ENCODE results near the gene CDK6.

DNA sequence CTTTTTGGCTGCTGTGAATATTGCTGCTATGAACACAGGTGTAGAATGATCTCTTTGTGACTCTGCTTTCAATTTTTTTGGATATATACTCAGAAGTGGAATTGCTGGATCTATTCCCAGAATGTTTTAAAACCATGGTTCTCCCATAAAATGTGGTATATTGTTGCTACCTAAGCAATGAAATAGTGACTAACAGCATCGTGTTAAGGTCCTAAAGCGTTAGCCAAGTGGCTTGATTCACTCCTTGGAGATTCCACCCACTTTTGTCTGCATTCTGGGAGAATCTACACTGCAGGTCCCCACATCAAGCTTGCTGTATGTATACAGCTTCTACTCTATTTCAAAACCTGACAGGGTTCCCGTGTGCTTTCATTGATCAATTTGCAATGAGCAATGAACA lies 105.6 kb downstream of the CDK6 start:
- no peak for TF ChIP-seq POLR2A (IDR thresholded peaks at IDR 0.05)
- TF ChIP-seq, protein P1, sequence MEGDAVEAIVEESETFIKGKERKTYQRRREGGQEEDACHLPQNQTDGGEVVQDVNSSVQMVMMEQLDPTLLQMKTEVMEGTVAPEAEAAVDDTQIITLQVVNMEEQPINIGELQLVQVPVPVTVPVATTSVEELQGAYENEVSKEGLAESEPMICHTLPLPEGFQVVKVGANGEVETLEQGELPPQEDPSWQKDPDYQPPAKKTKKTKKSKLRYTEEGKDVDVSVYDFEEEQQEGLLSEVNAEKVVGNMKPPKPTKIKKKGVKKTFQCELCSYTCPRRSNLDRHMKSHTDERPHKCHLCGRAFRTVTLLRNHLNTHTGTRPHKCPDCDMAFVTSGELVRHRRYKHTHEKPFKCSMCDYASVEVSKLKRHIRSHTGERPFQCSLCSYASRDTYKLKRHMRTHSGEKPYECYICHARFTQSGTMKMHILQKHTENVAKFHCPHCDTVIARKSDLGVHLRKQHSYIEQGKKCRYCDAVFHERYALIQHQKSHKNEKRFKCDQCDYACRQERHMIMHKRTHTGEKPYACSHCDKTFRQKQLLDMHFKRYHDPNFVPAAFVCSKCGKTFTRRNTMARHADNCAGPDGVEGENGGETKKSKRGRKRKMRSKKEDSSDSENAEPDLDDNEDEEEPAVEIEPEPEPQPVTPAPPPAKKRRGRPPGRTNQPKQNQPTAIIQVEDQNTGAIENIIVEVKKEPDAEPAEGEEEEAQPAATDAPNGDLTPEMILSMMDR (IDR thresholded peaks at IDR 0.05 in 4 of 5, conservative IDR thresholded peaks at IDR 0.05 in 1 of 5), result no peak
